GM04503 (cell line): ENCODE data around the gene SLC27A4.

Source experiments
- DNase-seq: peaks from one replicate; pipeline ENCODE4 v3.0.0-alpha.2; 2012; ENCODE audit warnings: low read depth

Gene SLC27A4

GRCh38 chr9:128365525-128365924 lies 25.2 kb downstream of the SLC27A4 start:
- no peak for DNase-seq

GRCh38 chr9:128369024-128369706 lies 28.8 kb downstream of the SLC27A4 start:
- no peak for DNase-seq

- DNase-seq, result no peak
Observed at GRCh38 chr9:128370367-128370751, 30.0 kb downstream of the SLC27A4 start.

- peak; percentile 87 for DNase-seq
Observed at GRCh38 chr9:128370752-128371629, 30.7 kb downstream of the SLC27A4 start, which contains the start of gene URM1. Gene URM1 (plus strand): TSS chr9:128371374. CDS start chr9:128371381, 7 bp downstream.

- DNase-seq, result no peak
Observed at GRCh38 chr9:128371630-128372117, 31.3 kb downstream of the SLC27A4 start.

GRCh38 chr9:128372188-128372641 lies 31.9 kb downstream of the SLC27A4 start:
- DNase-seq, result no peak

- no peak for DNase-seq
Observed at GRCh38 chr9:128372784-128373183, 32.5 kb downstream of the SLC27A4 start.

- no peak for DNase-seq
Observed at GRCh38 chr9:128374221-128374675, 33.9 kb downstream of the SLC27A4 start.

GRCh38 chr9:128375865-128376264 lies 35.5 kb downstream of the SLC27A4 start:
- no peak for DNase-seq

- no peak for DNase-seq
Observed at GRCh38 chr9:128382261-128382660, 41.9 kb downstream of the SLC27A4 start.

GRCh38 chr9:128383007-128383753 lies 42.9 kb downstream of the SLC27A4 start:
- no peak for DNase-seq

GRCh38 chr9:128383791-128384190 lies 43.5 kb downstream of the SLC27A4 start:
- no peak for DNase-seq

- DNase-seq, result no peak
Observed at GRCh38 chr9:128384801-128385495, 44.6 kb downstream of the SLC27A4 start.

- no peak for DNase-seq
Observed at GRCh38 chr9:128385496-128386460, 45.5 kb downstream of the SLC27A4 start.

- no peak for DNase-seq
Observed at GRCh38 chr9:128388150-128388549, 47.8 kb downstream of the SLC27A4 start.

GRCh38 chr9:128389395-128390149 lies 49.2 kb downstream of the SLC27A4 start:
- no peak for DNase-seq

- no peak for DNase-seq
Observed at GRCh38 chr9:128390150-128390812, 50.0 kb downstream of the SLC27A4 start.

GRCh38 chr9:128390813-128391711 lies 50.7 kb downstream of the SLC27A4 start:
- no peak for DNase-seq
